IMR-90 (cell line): ENCODE results near the gene CUX1. TPM values are rescaled to one million over a fixed set of nuclear protein-coding genes. Genes with fewer than 3 reads are reported as not detected.

Experiments
- ATAC-seq: fragments of 200-7000 bp; cut with Tn5 transposase; 2 replicates; pipeline ENCODE4 v1.9.1; 2020; ENCODE audit warnings: low read depth, mild to moderate bottlenecking, moderate library complexity
- BruUV-seq: library from RNA; stranded (reverse); fragments of 400-500 nt; replicated peaks from 2 replicates; lab custom pipeline; 2021; lab: Mats Ljungman, UMichigan
- CTCF ChIA-PET: fragments of 300-600 bp; formaldehyde crosslinking; extraction: SDS; loops from one replicate; lab custom pipeline; 2021; ENCODE audit warnings: antibody characterized with exemption; lab: Yijun Ruan, JAX
- POLR2A ChIA-PET: fragments of 300-600 bp; sonication (Branson Sonifier 250); formaldehyde crosslinking; loops from one replicate; lab custom pipeline; 2022; ENCODE audit warnings: antibody characterized with exemption; ENCODE audit not compliant: unreplicated experiment; lab: Charles Lee
- DNase-seq: peaks from one replicate; pipeline ENCODE4 v3.0.0; 2013
- H2AFZ ChIP-seq: replicated peaks from 2 replicates; pipeline ENCODE3; 2013; ENCODE audit warnings: low read length, mild to moderate bottlenecking; ENCODE audit not compliant: poor library complexity
- H2AK5ac ChIP-seq: 2 replicates; pipeline ENCODE4 v1.6.1; 2013; ENCODE audit warnings: low read depth, low read length, inconsistent platforms
- H2AK9ac ChIP-seq: replicated peaks from 2 replicates; pipeline ENCODE3; 2013; ENCODE audit warnings: mild to moderate bottlenecking, low read depth, low read length, moderate library complexity; ENCODE audit not compliant: poor library complexity
- H2BK120ac ChIP-seq: 2 replicates; pipeline ENCODE4 v1.6.1; 2013; ENCODE audit warnings: low read depth, low read length, inconsistent platforms
- H2BK15ac ChIP-seq: 3 replicates; pipeline ENCODE4 v1.6.1; 2013; ENCODE audit warnings: low read depth, low read length, inconsistent platforms
- H2BK20ac ChIP-seq: 2 replicates; pipeline ENCODE4 v1.6.1; 2013; ENCODE audit warnings: low read depth, mild to moderate bottlenecking, inconsistent platforms, low read length, moderate library complexity
- H2BK5ac ChIP-seq: 2 replicates; pipeline ENCODE4 v1.6.1; 2013; ENCODE audit warnings: mild to moderate bottlenecking, low read depth, low read length, inconsistent platforms; ENCODE audit not compliant: poor library complexity, severe bottlenecking
- H3K14ac ChIP-seq: replicated peaks from 2 replicates; pipeline ENCODE4 v1.6.1; 2013; ENCODE audit warnings: low read depth, low read length, inconsistent platforms
- H3K18ac ChIP-seq: 2 replicates; pipeline ENCODE4 v1.6.1; 2013; ENCODE audit warnings: low read depth, low read length, control low read depth
- H3K23ac ChIP-seq: 2 replicates; pipeline ENCODE4 v1.6.1; 2013; ENCODE audit warnings: low read depth, low read length, inconsistent platforms
- H3K27ac ChIP-seq: 2 replicates; pipeline ENCODE4 v1.5.1; 2013; ENCODE audit warnings: mild to moderate bottlenecking, control low read depth, low read length; ENCODE audit not compliant: insufficient read depth
- H3K27me3 ChIP-seq: 2 replicates; pipeline ENCODE4 v1.6.1; 2013; ENCODE audit warnings: low read length; ENCODE audit not compliant: control insufficient read depth, insufficient read depth
- H3K36me3 ChIP-seq: 2 replicates; pipeline ENCODE4 v1.6.1; 2013; ENCODE audit warnings: low read length, mixed read lengths; ENCODE audit not compliant: control insufficient read depth, insufficient read depth
- H3K4ac ChIP-seq: 2 replicates; pipeline ENCODE4 v1.6.1; 2013; ENCODE audit warnings: low read depth, low read length, inconsistent platforms
- H3K4me1 ChIP-seq: 2 replicates; pipeline ENCODE4 v1.6.1; 2013; ENCODE audit warnings: low read length, mixed read lengths; ENCODE audit not compliant: control insufficient read depth, insufficient read depth
- H3K4me2 ChIP-seq: 2 replicates; pipeline ENCODE4 v1.6.1; 2013; ENCODE audit warnings: low read depth, mild to moderate bottlenecking, control low read depth, low read length, moderate library complexity
- H3K4me3 ChIP-seq: 2 replicates; pipeline ENCODE4 v1.5.1; 2013; ENCODE audit warnings: low read depth, mild to moderate bottlenecking, control low read depth, low read length, moderate library complexity; ENCODE audit not compliant: insufficient read depth
- H3K56ac ChIP-seq: 2 replicates; pipeline ENCODE4 v1.6.1; 2013; ENCODE audit warnings: low read length, inconsistent platforms; ENCODE audit not compliant: insufficient read depth; ENCODE audit errors: extremely low read depth
- H3K79me1 ChIP-seq, 2 experiments: 2 replicates each; pipeline ENCODE4 v1.6.1; 2013; ENCODE audit warnings: low read length in 2 of 2, inconsistent platforms in 1 of 2, low read depth in 1 of 2
- H3K9ac ChIP-seq: 2 replicates; pipeline ENCODE4 v1.6.1; 2013; ENCODE audit warnings: low read depth, low read length, control low read depth
- H3K9me1 ChIP-seq: 2 replicates; pipeline ENCODE4 v1.6.1; 2013; ENCODE audit warnings: low read length, inconsistent platforms; ENCODE audit not compliant: insufficient read depth
- H3K9me3 ChIP-seq: 2 replicates; pipeline ENCODE4 v1.6.1; 2013; ENCODE audit warnings: low read length; ENCODE audit not compliant: control insufficient read depth, insufficient read depth
- H4K20me1 ChIP-seq: 2 replicates; pipeline ENCODE4 v1.6.1; 2013; ENCODE audit warnings: low read length, inconsistent platforms; ENCODE audit not compliant: insufficient read depth
- H4K5ac ChIP-seq: 2 replicates; pipeline ENCODE4 v1.6.1; 2013; ENCODE audit warnings: mild to moderate bottlenecking, low read depth, low read length, control low read depth
- H4K8ac ChIP-seq, 2 experiments: 2 replicates each; pipeline ENCODE4 v1.6.1; 2013; ENCODE audit warnings: low read depth in 2 of 2, low read length in 2 of 2, control low read depth in 1 of 2, inconsistent platforms in 1 of 2
- H4K91ac ChIP-seq: 2 replicates; pipeline ENCODE4 v1.6.1; 2013; ENCODE audit warnings: low read depth, low read length, inconsistent platforms; ENCODE audit not compliant: insufficient read depth
- MXI1 ChIP-seq: IDR thresholded peaks from 2 replicates; pipeline ENCODE4 v1.6.1; 2012; ENCODE audit warnings: low read depth, mild to moderate bottlenecking, low read length, moderate library complexity, borderline replicate concordance
- NFE2L2 ChIP-seq: fragments of 150-350 bp; IDR thresholded peaks from 2 replicates; pipeline ENCODE4 v1.6.1; 2016; ENCODE audit warnings: low read depth, mild to moderate bottlenecking, low read length
- WGBS, 2 experiments: methylation state at CpG; one replicate each; pipeline versions ENCODE4 v1.1.5 to v1.1.7; 2013; ENCODE audit warnings: missing lambda C conversion rate in 2 of 2; ENCODE audit not compliant: insufficient read length in 1 of 2; ENCODE audit errors: extremely low coverage in 2 of 2; 5-methylcytosine and 5-hydroxymethylcytosine counted together
- dilution Hi-C: fragments of 300-500 bp; cut with HindIII; formaldehyde crosslinking; loops from one replicate; pipeline ENCODE4 v1.14.3; 2018; ENCODE audit warnings: low sequenced_read_pairs; ENCODE audit not compliant: unreplicated experiment
- in situ Hi-C: fragments of 300-500 bp; cut with MboI; formaldehyde crosslinking; loops from 3 replicates; pipeline ENCODE4 v1.14.3; 2019; ENCODE audit warnings: low sequenced_read_pairs, inconsistent platforms, mixed read lengths
- intact Hi-C: fragments of 100-400 bp; cut with micrococcal nuclease; formaldehyde crosslinking; loops from 2 replicates; pipeline ENCODE4 v1.10.0; 2022
- polyA plus RNA-seq, 3 experiments: library from polyadenylated mRNA; depleted of rRNA; stranded (reverse); fragments of >200 nt; gene quantifications; 2 replicates each; pipeline ENCODE4 v1.2.3, GENCODE V29; 2012; ENCODE audit warnings: low replicate concordance in 1 of 3
- total RNA-seq: library from RNA; depleted of rRNA; stranded (reverse); fragments of >200 nt; gene quantifications from 2 replicates; pipeline ENCODE4 v1.2.3, GENCODE V29; 2012

The CUX1 gene
- total and polyA plus RNA-seq, 2 of the 4 experiments (the other 2 are of a cell fraction), result 19.7 to 46.4 TPM

GRCh38 chr7:102149416-102149815 lies 332.0 kb downstream of the CUX1 start:
- ATAC-seq, result no peak
- POLR2A ChIA-PET, result no interaction called here
- no peak overlapping the region for H4K5ac ChIP-seq

More at GRCh38 chr7:102149416-102149815, 332.0 kb downstream of the CUX1 start:
- no peaks in the 10 kb centered on the region for H3K27me3 ChIP-seq
- no peaks in the 10 kb centered on the region for H3K9me1 ChIP-seq
- H3K4me3 ChIP-seq, result no peak overlapping the region
- peaks cover 10% of the 10 kb centered on the region for H3K4me1 ChIP-seq
- in situ Hi-C loops, result no loop called here
- intact Hi-C loops, result no loop called here
- no peak overlapping the region for H2BK15ac ChIP-seq
- no peak overlapping the region for H4K91ac ChIP-seq
- no peak for TF ChIP-seq MXI1
- no peak for TF ChIP-seq NFE2L2
- no peak overlapping the region for H3K4me2 ChIP-seq
- dilution Hi-C loops, result no loop called here
- no peak overlapping the region for H4K8ac ChIP-seq
- no peak overlapping the region for H3K14ac ChIP-seq
- no peak overlapping the region for H2BK20ac ChIP-seq
- no peak overlapping the region for H2BK5ac ChIP-seq
- H3K23ac ChIP-seq, result no peak overlapping the region
- H2BK120ac ChIP-seq, result no peak overlapping the region
- peaks cover 2% of the 10 kb centered on the region; the same call in 1 of the 2 replicates for H3K36me3 ChIP-seq
- H2AFZ ChIP-seq, result no peak overlapping the region
- H3K9ac ChIP-seq, result no peak overlapping the region
- H3K9me3 ChIP-seq, result no peaks in the 10 kb centered on the region
- WGBS, 2 experiments, result no CpG with 5 or more reads among the region's 12 CpGs
- CTCF ChIA-PET, result no interaction called here
- H3K18ac ChIP-seq, result no peak overlapping the region
- H2AK5ac ChIP-seq, result no peak overlapping the region
- BruUV-seq, result no TSS peak
- H3K4ac ChIP-seq, result no peak overlapping the region
- H3K79me1 ChIP-seq, result peaks cover 0 to 15% of the 10 kb centered on the region in 2 experiments; a peak in 2 of 4 replicates
- no peak overlapping the region for H3K56ac ChIP-seq
- H3K27ac ChIP-seq, result no peak overlapping the region
- no peak for DNase-seq
- H4K20me1 ChIP-seq, result no peaks in the 10 kb centered on the region
- no peak overlapping the region for H2AK9ac ChIP-seq
